ENCODE measurements around the gene GBF1. TPM values are rescaled to one million over a fixed set of nuclear protein-coding genes. Genes with fewer than 3 reads are reported as not detected.

Gene GBF1
- total RNA-seq, 4 donors from 2014 or later = 31.4 to 64.2 (median 58.7) TPM

- intact Hi-C loops (cut with DNase I; ENCODE audit: low total_unique reads) = no loop called here
- no peaks in the 10 kb centered on the region for H3K27me3 ChIP-seq
These were observed 30.0 kb downstream of the GBF1 start for GRCh38 chr10:102275343-102275742.

GRCh38 chr10:102279104-102279503, 33.8 kb downstream of the GBF1 start:
- Histone ChIP-seq H3K4me1 (peaks cover 67 to 70% of the 10 kb centered on the region in 2 donors), H3K27ac (peak overlapping the region; percentile 85 to 94 (median 88)), H3K36me3 (no peaks in the 10 kb centered on the region), H3K4me3 (no peak overlapping the region), H3K27me3 (no peaks in the 10 kb centered on the region), H3K9me3 (no peaks in the 10 kb centered on the region)
- no peak for TF ChIP-seq POLR2A (IDR thresholded peaks at IDR 0.05)
- TF ChIP-seq CTCF (IDR thresholded peaks at IDR 0.05 in 4 of 5, conservative IDR thresholded peaks at IDR 0.05 in 1 of 5) = no peak
- intact Hi-C loops (cut with DNase I; ENCODE audit: low total_unique reads) (no loop called here), in situ Hi-C loops (cut with MboI; ENCODE audit: low sequenced_read_pairs in 4 of 4) (no loop called here)
- DNase-seq (no peak), ATAC-seq (no peak)

More at GRCh38 chr10:102275343-102275742, 30.0 kb downstream of the GBF1 start:
- H3K9me3 ChIP-seq = no peaks in the 10 kb centered on the region
- peaks cover 61 to 72% of the 10 kb centered on the region in 2 donors for H3K4me1 ChIP-seq
- no peak for DNase-seq
- TF ChIP-seq CTCF (IDR thresholded peaks at IDR 0.05 in 4 of 5, conservative IDR thresholded peaks at IDR 0.05 in 1 of 5) (no peak), POLR2A (IDR thresholded peaks at IDR 0.05) (no peak)
- in situ Hi-C loops (cut with MboI; ENCODE audit: low sequenced_read_pairs in 4 of 4) = no loop called here
- no peak overlapping the region for H3K4me3 ChIP-seq
- H3K27ac ChIP-seq = peak overlapping the region; percentile 25 to 89 (median 60)
- H3K36me3 ChIP-seq = no peaks in the 10 kb centered on the region
- no peak for ATAC-seq

- ATAC-seq (peak; percentile 98), DNase-seq (peak; percentile 85 to 92)
- Histone ChIP-seq H3K27ac (peak overlapping the region; percentile 85 to 94 (median 88)), H3K9me3 (no peaks in the 10 kb centered on the region), H3K4me1 (peaks cover 70 to 71% of the 10 kb centered on the region in 2 donors), H3K36me3 (no peaks in the 10 kb centered on the region), H3K27me3 (no peaks in the 10 kb centered on the region), H3K4me3 (peak overlapping the region; percentile 37 to 54 (median 40))
- intact Hi-C loops (cut with DNase I; ENCODE audit: low total_unique reads) (loop anchor here (5.0 kb wide), 1 partner anchor 47 kb away; no protein-coding TSS in a partner anchor), in situ Hi-C loops (cut with MboI; ENCODE audit: low sequenced_read_pairs in 4 of 4) (no loop called here)
- peak; percentile 48 to 78 for TF ChIP-seq POLR2A (IDR thresholded peaks at IDR 0.05)
- TF ChIP-seq CTCF (IDR thresholded peaks at IDR 0.05 in 4 of 5, conservative IDR thresholded peaks at IDR 0.05 in 1 of 5) = no peak
These were observed 35.2 kb downstream of the GBF1 start for GRCh38 chr10:102280397-102281101.

GRCh38 chr10:102281102-102281487, 35.8 kb downstream of the GBF1 start:
- H3K27ac ChIP-seq = peak overlapping the region; percentile 85 to 94 (median 88)
- no peaks in the 10 kb centered on the region for H3K27me3 ChIP-seq
- no peaks in the 10 kb centered on the region for H3K9me3 ChIP-seq
- intact Hi-C loops (cut with DNase I; ENCODE audit: low total_unique reads) = loop anchor here (5.0 kb wide), 1 partner anchor 46 kb away; no protein-coding TSS in a partner anchor
- ATAC-seq = peak; percentile 24 to 40
- H3K4me3 ChIP-seq = peak overlapping the region; percentile 37 to 54 (median 40)
- TF ChIP-seq CTCF (IDR thresholded peaks at IDR 0.05 in 4 of 5, conservative IDR thresholded peaks at IDR 0.05 in 1 of 5) (no peak), POLR2A (IDR thresholded peaks at IDR 0.05) (peak in 1 of 2 donors; percentile 7)
- no peaks in the 10 kb centered on the region for H3K36me3 ChIP-seq
- H3K4me1 ChIP-seq = peaks cover 71 to 75% of the 10 kb centered on the region in 2 donors
- DNase-seq = no peak
- in situ Hi-C loops (cut with MboI; ENCODE audit: low sequenced_read_pairs in 4 of 4) = no loop called here

Data from gastrocnemius medialis (tissue), 4 donors.